Psoas muscle (tissue), 8 donors: ENCODE measurements around the gene MMP17. TPM values are rescaled to one million over a fixed set of nuclear protein-coding genes. Genes with fewer than 3 reads are reported as not detected.

Experiments used
- ATAC-seq, 4 donors: fragments of 200-7000 bp; cut with Tn5 transposase; one replicate each; pipeline ENCODE4 v1.9.1; 2020; ENCODE audit warnings: moderate library complexity in 3 of 4, mild to moderate bottlenecking in 2 of 4
- DNase-seq, 2 donors: peaks; one replicate each; pipeline ENCODE4 v3.0.0-alpha.2; 2020
- H3K27ac ChIP-seq: fragments of 200-600 bp; one replicate; pipeline ENCODE4 v1.8.0; 2022
- H3K27me3 ChIP-seq, 3 donors: fragments of 200-600 bp in 1 of 3; one replicate each; pipeline versions ENCODE4 v1.6.1 to v1.8.0; 2013 to 2022; ENCODE audit warnings: low read length in 2 of 3, mild to moderate bottlenecking in 2 of 3, moderate library complexity in 1 of 3; ENCODE audit not compliant: insufficient read depth in 3 of 3
- H3K36me3 ChIP-seq, 2 donors: fragments of 200-600 bp in 1 of 2; one replicate each; pipeline versions ENCODE4 v1.6.1 to v1.8.0; 2013 to 2022; ENCODE audit warnings: low read depth in 1 of 2, mild to moderate bottlenecking in 1 of 2, moderate library complexity in 1 of 2; ENCODE audit not compliant: insufficient read depth in 1 of 2
- H3K4me1 ChIP-seq: fragments of 200-600 bp; one replicate; pipeline ENCODE4 v1.8.0; 2022
- H3K4me3 ChIP-seq: fragments of 200-600 bp; one replicate; pipeline ENCODE4 v1.8.0; 2022; ENCODE audit warnings: mild to moderate bottlenecking
- H3K9me3 ChIP-seq: fragments of 200-600 bp; one replicate; pipeline ENCODE4 v1.8.0; 2022
- WGBS, 3 donors: extraction: QIAGEN DNeasy Blood & Tissue Kit; methylation state at CpG; one replicate each; pipeline versions ENCODE4 v1.1.6 to v1.1.7; 2013; 5-methylcytosine and 5-hydroxymethylcytosine counted together
- intact Hi-C, 2 donors: fragments of 100-400 bp; cut with DNase I; formaldehyde crosslinking; loops; one replicate each; pipeline versions ENCODE4 v1.11.0 to v1.14.2; 2022
- polyA plus RNA-seq, 3 donors: library from polyadenylated mRNA; stranded (reverse); fragments of 200-250 nt; gene quantifications; one replicate each; pipeline ENCODE4 v1.2.3, GENCODE V29; 2013
- total RNA-seq, 4 donors: library from RNA; stranded (reverse); fragmentation: NEBNext Ultra II Directional in 2 of 4; extraction: Animal tissue kit (Norgen Biotek cat#: 25700) in 2 of 4; gene quantifications; one replicate each; pipeline versions ENCODE4 v1.2.1 to v1.2.4, GENCODE V29; 2021 to 2023
- TF ChIP-seq, protein P1 (sequence below): fragments of 200-600 bp; IDR thresholded peaks from one replicate; pipeline ENCODE4 v1.8.0; 2022; ENCODE audit warnings: antibody characterized with exemption
- donor health status: healthy with polysubstance abuse.
- donor health status: DM: no; HTN: no; CAD: no; lungs with moderate emphysema.
- donor health status: Bipolar disorder and iron deficiency.
- donor health status: healthy.
- donor health status: DM: yes; HTN: yes; CAD: no.
- donor health status: DM: no; HTN: no; CAD: no.
- donor health status: DM: no; HTN: no; CAD: no.
- donor health status: DM: yes; HTN: yes; CAD: no.

Gene MMP17
- total and polyA plus RNA-seq, 7 donors: 0.64 to 1.4 (median 1.0) TPM

DNA sequence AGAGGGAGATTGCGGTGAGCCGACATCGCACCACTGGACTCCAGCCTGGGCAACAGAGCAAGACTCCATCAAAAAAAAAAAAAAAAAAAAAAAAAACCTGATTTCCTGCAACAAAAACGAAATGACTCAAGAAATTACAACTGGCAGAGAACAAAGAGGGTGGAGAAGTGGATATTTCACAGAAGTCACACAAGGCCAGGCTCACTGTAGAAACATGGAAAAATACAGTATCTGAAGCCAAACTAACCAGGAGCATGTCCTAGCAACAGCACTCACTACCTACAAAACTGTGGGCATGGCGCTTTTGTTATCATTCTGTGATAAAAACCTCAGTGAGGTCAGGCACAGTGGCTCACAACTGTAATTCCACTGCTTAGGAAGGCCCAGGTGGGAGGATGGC is 11.7 kb upstream of the MMP17 start:
- DNase-seq: no peak
- no peak for ATAC-seq
- no peaks in the 10 kb centered on the region for H3K9me3 ChIP-seq
- WGBS, 3 donors: 71 to 85% (median 72%) methylated on average over 5 of the region's 5 CpGs
- H3K27me3 ChIP-seq: peaks cover 0 to 2% (median 0%) of the 10 kb centered on the region in 3 donors
- H3K4me3 ChIP-seq: no peak overlapping the region
- no peak overlapping the region for H3K27ac ChIP-seq
- TF ChIP-seq, protein P1, sequence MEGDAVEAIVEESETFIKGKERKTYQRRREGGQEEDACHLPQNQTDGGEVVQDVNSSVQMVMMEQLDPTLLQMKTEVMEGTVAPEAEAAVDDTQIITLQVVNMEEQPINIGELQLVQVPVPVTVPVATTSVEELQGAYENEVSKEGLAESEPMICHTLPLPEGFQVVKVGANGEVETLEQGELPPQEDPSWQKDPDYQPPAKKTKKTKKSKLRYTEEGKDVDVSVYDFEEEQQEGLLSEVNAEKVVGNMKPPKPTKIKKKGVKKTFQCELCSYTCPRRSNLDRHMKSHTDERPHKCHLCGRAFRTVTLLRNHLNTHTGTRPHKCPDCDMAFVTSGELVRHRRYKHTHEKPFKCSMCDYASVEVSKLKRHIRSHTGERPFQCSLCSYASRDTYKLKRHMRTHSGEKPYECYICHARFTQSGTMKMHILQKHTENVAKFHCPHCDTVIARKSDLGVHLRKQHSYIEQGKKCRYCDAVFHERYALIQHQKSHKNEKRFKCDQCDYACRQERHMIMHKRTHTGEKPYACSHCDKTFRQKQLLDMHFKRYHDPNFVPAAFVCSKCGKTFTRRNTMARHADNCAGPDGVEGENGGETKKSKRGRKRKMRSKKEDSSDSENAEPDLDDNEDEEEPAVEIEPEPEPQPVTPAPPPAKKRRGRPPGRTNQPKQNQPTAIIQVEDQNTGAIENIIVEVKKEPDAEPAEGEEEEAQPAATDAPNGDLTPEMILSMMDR: no peak
- intact Hi-C loops: no loop called here
- no peaks in the 10 kb centered on the region for H3K4me1 ChIP-seq
- no peaks in the 10 kb centered on the region for H3K36me3 ChIP-seq

GRCh38 chr12:131817241-131817640 is 11.0 kb upstream of the MMP17 start:
- WGBS, 3 donors: 77 to 83% (median 79%) methylated on average over 19 of the region's 19 CpGs
- DNase-seq (peak in 1 of 2 donors; percentile 33), ATAC-seq (no peak)
- TF ChIP-seq, protein P1: no peak
- Histone ChIP-seq H3K4me1 (no peaks in the 10 kb centered on the region), H3K36me3 (no peaks in the 10 kb centered on the region), H3K4me3 (no peak overlapping the region), H3K9me3 (no peaks in the 10 kb centered on the region), H3K27ac (no peak overlapping the region), H3K27me3 (peaks cover 0 to 2% (median 0%) of the 10 kb centered on the region in 3 donors)
- intact Hi-C loops: no loop called here

- no peaks in the 10 kb centered on the region for H3K36me3 ChIP-seq
- no peak overlapping the region for H3K4me3 ChIP-seq
- H3K27me3 ChIP-seq: peaks cover 0 to 7% (median 2%) of the 10 kb centered on the region in 3 donors
- H3K9me3 ChIP-seq: no peaks in the 10 kb centered on the region
- TF ChIP-seq, protein P1: no peak
- ATAC-seq (peak in 2 of 4 donors; percentile 65 to 66), DNase-seq (peak; percentile 73 to 83)
- WGBS, 3 donors: 68 to 71% (median 68%) methylated on average over 30 of the region's 30 CpGs
- no peak overlapping the region for H3K27ac ChIP-seq
- no peaks in the 10 kb centered on the region for H3K4me1 ChIP-seq
- intact Hi-C loops: no loop called here
These were observed 9.2 kb upstream of the MMP17 start for GRCh38 chr12:131818821-131819585.

- ATAC-seq: no peak
- intact Hi-C loops: loop anchor here in 1 of 2 donors (10.0 kb wide), 1 partner anchor 910 kb away; no protein-coding TSS in a partner anchor
- Histone ChIP-seq H3K9me3 (no peaks in the 10 kb centered on the region), H3K27ac (no peak overlapping the region), H3K36me3 (no peaks in the 10 kb centered on the region), H3K27me3 (peaks cover 0 to 50% (median 10%) of the 10 kb centered on the region in 3 donors), H3K4me3 (no peak overlapping the region), H3K4me1 (peaks cover 5% of the 10 kb centered on the region)
- TF ChIP-seq, protein P1: no peak
- no peak for DNase-seq
- 86 to 92% (median 87%) methylated on average over 6 of the region's 6 CpGs for WGBS, 3 donors
These were observed 3.7 kb upstream of the MMP17 start for GRCh38 chr12:131824450-131824849.
